ENCODE measurements around the gene ALG1L2.

GRCh38 chr3:130093741-130094391 is 12.2 kb downstream of the ALG1L2 start:
- TF ChIP-seq ZNF785 (tag by site-specific recombination; IDR thresholded peaks at IDR 0.05) (no peak), CTCF (tag by site-specific recombination; IDR thresholded peaks at IDR 0.05) (no peak), RBAK (tag by site-specific recombination; IDR thresholded peaks at IDR 0.05) (no peak), ZNF274 (IDR thresholded peaks at IDR 0.05; ENCODE audit: low read length) (no peak), ZNF274 (tag by site-specific recombination; IDR thresholded peaks at IDR 0.05; ENCODE audit: borderline replicate concordance) (no peak), ZNF138 (tag by site-specific recombination; IDR thresholded peaks at IDR 0.05; ENCODE audit: borderline replicate concordance) (no peak), ZBTB20 (tag by site-specific recombination; IDR thresholded peaks at IDR 0.05) (no peak)
